K562 (cell line): ENCODE results near the gene RAP1A. TPM values are rescaled to one million over a fixed set of nuclear protein-coding genes. Genes with fewer than 3 reads are reported as not detected.
A peak's percentile ranks its signal among the peaks of the same experiment; 100 is the strongest.

Experiments
- ATF6 ChIP-seq: sonication (generic); formaldehyde crosslinking; IDR thresholded peaks from 2 replicates; pipeline ENCODE4 v1.4.0; 2020; ENCODE audit warnings: mild to moderate bottlenecking, missing genetic modification reagents
- BCL6 ChIP-seq: fragments of 250-450 bp; sonication (Bioruptor Pico); IDR thresholded peaks from 2 replicates; pipeline ENCODE4 v1.4.0; 2020
- DIDO1 ChIP-seq: fragments of 450-650 bp; IDR thresholded peaks from 2 replicates; pipeline ENCODE4 v1.6.1; 2016; ENCODE audit warnings: low read depth, missing biosample characterization, missing genetic modification characterization
- ETV1 ChIP-seq: fragments of 450-650 bp; conservative IDR thresholded peaks from 2 replicates; pipeline ENCODE4 v1.6.1; 2016; ENCODE audit warnings: missing genetic modification characterization, control low read depth, low read depth, missing compliant biosample characterization
- FOS ChIP-seq: IDR thresholded peaks from 3 replicates; pipeline ENCODE4 v1.6.1; 2011; ENCODE audit not compliant: insufficient read length; ENCODE audit errors: extremely low read depth
- FOXJ3 ChIP-seq: sonication (generic); formaldehyde crosslinking; IDR thresholded peaks from 2 replicates; pipeline ENCODE4 v1.4.0; 2020; ENCODE audit warnings: mild to moderate bottlenecking, missing genetic modification reagents
- HDAC2 ChIP-seq: fragments of 450-650 bp; IDR thresholded peaks from 2 replicates; pipeline ENCODE4 v1.6.1; 2016; ENCODE audit warnings: mild to moderate bottlenecking
- JUN ChIP-seq, 2 experiments: sonication (generic) in 1 of 2; formaldehyde crosslinking in 1 of 2; IDR thresholded peaks; 2 replicates each; pipeline versions ENCODE4 v1.6.1 to v1.8.0; 2012 to 2022; ENCODE audit warnings: borderline replicate concordance in 2 of 2, mild to moderate bottlenecking in 2 of 2, improper control_type of control experiment in 1 of 2, low read depth in 1 of 2, low read length in 1 of 2, missing genetic modification reagents in 1 of 2
- KLF16 ChIP-seq: IDR thresholded peaks from 2 replicates; pipeline ENCODE4 v1.6.1; 2016; ENCODE audit warnings: antibody characterized with exemption
- SMARCA5 ChIP-seq: fragments of 450-650 bp; IDR thresholded peaks from 2 replicates; pipeline ENCODE4 v1.6.1; 2016
- SRSF1 ChIP-seq: fragments of 200-400 bp; formaldehyde crosslinking; IDR thresholded peaks from 2 replicates; pipeline ENCODE4 v1.6.1; 2017; ENCODE audit warnings: mild to moderate bottlenecking, low read depth, low read length, moderate library complexity
- STAT6 ChIP-seq: sonication (generic); formaldehyde crosslinking; IDR thresholded peaks from 2 replicates; pipeline ENCODE4 v1.8.1; 2023; ENCODE audit warnings: mild to moderate bottlenecking, missing genetic modification reagents
- TSHZ1 ChIP-seq: fragments of 250-450 bp; sonication (Bioruptor Pico); IDR thresholded peaks from 2 replicates; pipeline ENCODE4 v1.4.0; 2020; ENCODE audit warnings: mild to moderate bottlenecking, moderate library complexity
- ZBTB49 ChIP-seq: sonication (generic); formaldehyde crosslinking; IDR thresholded peaks from 2 replicates; pipeline ENCODE4 v1.8.0; 2022; ENCODE audit warnings: missing genetic modification reagents, mild to moderate bottlenecking, borderline replicate concordance
- ZNF316 ChIP-seq: fragments of 450-650 bp; IDR thresholded peaks from 2 replicates; pipeline ENCODE4 v1.6.1; 2016
- ZNF507 ChIP-seq: conservative IDR thresholded peaks from 2 replicates; pipeline ENCODE4 v1.6.1; 2017; ENCODE audit warnings: missing genetic modification characterization, missing compliant biosample characterization
- ZNF668 ChIP-seq: fragments of 250-450 bp; sonication (Bioruptor Pico); IDR thresholded peaks from 2 replicates; pipeline ENCODE4 v1.8.0; 2022; ENCODE audit warnings: mild to moderate bottlenecking, inconsistent platforms
- polyA plus RNA-seq, 8 experiments: library from polyadenylated mRNA; depleted of rRNA in 4 of 8; stranded (reverse) in 5 of 8; unstranded in 3 of 8; fragments of >200 nt; fragmentation: Nextera tagmentation in 2 of 8; fragmentation: Illumina TruSeq in 1 of 8; extraction: Ambion mirVana in 2 of 8; extraction: Trizol in 1 of 8; gene quantifications; 2 replicates each; pipeline versions ENCODE4 v1.2.1 to v1.2.3, GENCODE V29; 2011 to 2014; ENCODE audit warnings: inconsistent platforms in 1 of 8, missing spikeins in 1 of 8
- total RNA-seq, 7 experiments: library from RNA; depleted of rRNA in 6 of 7; stranded (reverse); fragments of >200 nt in 6 of 7; fragmentation: Illumina TruSeq in 2 of 7; extraction: Trizol in 2 of 7; gene quantifications; 2 replicates each; pipeline versions ENCODE4 v1.2.1 to v1.2.3, GENCODE V29; 2011 to 2021; ENCODE audit warnings: low replicate concordance in 1 of 7

RAP1A gene
- total and polyA plus RNA-seq, 9 of the 15 experiments (the other 6 are each of a cell fraction or from before 2014, with no cell fraction given), result 13.4 to 86.2 (median 32.5) TPM

DNA sequence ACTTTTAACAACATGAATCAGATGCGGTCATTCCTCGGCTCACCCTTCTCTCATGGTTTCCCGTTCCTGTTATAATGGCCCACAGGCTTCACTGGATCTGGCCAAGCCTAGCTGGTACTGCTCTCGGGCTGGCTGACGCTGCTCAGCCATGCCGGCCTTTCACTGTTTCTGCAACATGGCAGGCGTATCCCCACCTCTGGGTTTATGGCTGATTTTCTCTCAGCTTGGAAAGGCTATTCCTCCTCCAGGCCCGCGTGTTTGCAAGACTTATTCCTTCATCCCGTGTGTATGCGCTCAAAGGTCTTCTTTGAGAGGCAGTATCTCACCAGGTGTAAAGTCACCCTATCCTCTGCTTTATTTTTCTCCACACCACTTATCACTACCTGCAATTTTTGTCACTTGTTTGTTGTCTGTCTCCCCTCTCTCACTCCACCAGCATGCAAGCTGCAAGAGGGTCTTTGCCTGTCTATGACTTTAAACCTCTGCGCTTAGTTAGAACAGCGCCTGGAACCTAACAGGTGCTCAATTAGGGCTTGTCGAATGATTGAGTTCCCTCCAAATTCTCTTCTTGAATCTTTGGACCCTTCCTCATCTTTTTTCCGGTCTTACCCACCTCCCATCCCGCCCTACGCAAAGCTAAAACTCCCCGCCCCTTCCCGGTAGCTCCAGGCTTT, 491 bp upstream of the RAP1A start (continued):
- no peak for TF ChIP-seq ZBTB49 (CRISPR knock-in tag)
- TF ChIP-seq SMARCA5, result no peak
- TF ChIP-seq DIDO1 (tag), result no peak
- TF ChIP-seq BCL6 (CRISPR knock-in tag), result no peak
- no peak for TF ChIP-seq ZNF316
- no peak for TF ChIP-seq ZNF507
- TF ChIP-seq ETV1 (tag), result 0 out of 2 replicates have a peak, but pooled peaks have one; percentile 16
- peak; percentile 36; the same call in 1 of the 2 replicates for TF ChIP-seq HDAC2
- 0 out of 2 replicates have a peak, but pooled peaks have one; percentile 16 for TF ChIP-seq TSHZ1 (CRISPR knock-in tag)
- no peak for TF ChIP-seq JUN (IDR thresholded peaks at IDR 0.05; ENCODE audit: borderline replicate concordance, low read depth, low read length)
- TF ChIP-seq JUN (CRISPR knock-in tag; IDR thresholded peaks at IDR 0.05; ENCODE audit: borderline replicate concordance), result no peak
- TF ChIP-seq KLF16, result no peak
- TF ChIP-seq FOS, result no peak
- peak; percentile 76; the same call in 1 of the 2 replicates for TF ChIP-seq ZNF668 (CRISPR knock-in tag)
- 0 out of 2 replicates have a peak, but pooled peaks have one; percentile 79 for TF ChIP-seq STAT6 (CRISPR knock-in tag)
- TF ChIP-seq ATF6 (CRISPR knock-in tag), result no peak
- TF ChIP-seq FOXJ3 (CRISPR knock-in tag), result no peak
- no peak for TF ChIP-seq SRSF1
